Measurements from ENCODE around the gene CAPZA2.
"Not testable (repeated sequence)": the region's sequence is repeated elsewhere in the genome, so short reads cannot be mapped to it uniquely, and the experiment has no call there.

CAPZA2 gene

GRCh38 chr7:116862234-116862950 lies at the start of gene CAPZA2:
Gene CAPZA2, plus strand, starts transcription at chr7:116862587. Its CDS starts 25 bp downstream, at chr7:116862612.
- Histone ChIP-seq H3K4me1 (ENCODE audit: control insufficient read depth in 1 of 2, insufficient read depth in 2 of 2, low read length in 2 of 2) (peaks cover 12 to 18% of the 10 kb centered on the region in 2 donors), H3K9ac (ENCODE audit: low read depth in 1 of 2, low read length in 2 of 2) (peak within 1 kb of the TSS; percentile 93), H3K27ac (ENCODE audit: low read depth, low read length) (peak within 1 kb of the TSS; percentile 98), H3K9me3 (ENCODE audit: control insufficient read depth in 1 of 2, low read length in 2 of 2) (no peaks in the 10 kb centered on the region), H3K27me3 (ENCODE audit: control insufficient read depth in 1 of 2, insufficient read depth in 2 of 2, low read length in 2 of 2) (no peaks in the 10 kb centered on the region), H3K4me3 (ENCODE audit: low read depth in 1 of 2, low read length in 2 of 2) (peak within 1 kb of the TSS; percentile 76 to 92), H3K36me3 (ENCODE audit: control insufficient read depth in 1 of 2, insufficient read depth in 2 of 2, low read length in 2 of 2) (no peaks in the 10 kb centered on the region)

DNA sequence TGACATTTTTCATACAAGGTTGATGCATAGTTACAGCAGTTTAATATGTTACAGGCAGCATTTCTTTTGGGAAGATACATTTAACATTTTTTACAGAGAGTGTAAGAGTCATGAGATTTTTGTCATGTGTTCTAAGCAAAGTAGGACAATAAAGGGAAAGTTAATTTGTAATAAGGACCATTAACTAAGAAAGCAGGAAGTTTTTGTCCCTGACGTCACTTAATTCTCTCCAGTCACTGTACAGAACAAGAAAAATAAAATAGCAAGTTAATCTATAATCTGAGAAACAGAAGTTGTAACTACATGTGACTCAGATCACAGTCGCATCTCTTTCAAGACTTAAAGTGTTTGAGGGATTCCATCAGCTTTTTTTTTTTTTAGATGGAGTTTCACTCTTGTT lies 49.5 kb upstream of the CAPZA2 start:
- no peaks in the 10 kb centered on the region for H3K27me3 ChIP-seq (ENCODE audit: control insufficient read depth in 1 of 2, insufficient read depth in 2 of 2, low read length in 2 of 2)
- no peaks in the 10 kb centered on the region for H3K9me3 ChIP-seq (ENCODE audit: control insufficient read depth in 1 of 2, low read length in 2 of 2)
- H3K4me3 ChIP-seq (ENCODE audit: low read depth in 1 of 2, low read length in 2 of 2), result no peak overlapping the region
- no peak overlapping the region for H3K27ac ChIP-seq (ENCODE audit: low read depth, low read length)
- H3K9ac ChIP-seq (ENCODE audit: low read depth in 1 of 2, low read length in 2 of 2), result no peak overlapping the region
- H3K4me1 ChIP-seq (ENCODE audit: control insufficient read depth in 1 of 2, insufficient read depth in 2 of 2, low read length in 2 of 2), result peaks cover 12 to 32% of the 10 kb centered on the region in 2 donors
- H3K36me3 ChIP-seq (ENCODE audit: control insufficient read depth in 1 of 2, insufficient read depth in 2 of 2, low read length in 2 of 2), result no peaks in the 10 kb centered on the region

- not testable (repeated sequence) for H3K27ac ChIP-seq (ENCODE audit: low read depth, low read length)
Measured at GRCh38 chr7:116813371-116813770, 49.0 kb upstream of the CAPZA2 start.

GRCh38 chr7:116815041-116815440 lies 47.3 kb upstream of the CAPZA2 start:
- Histone ChIP-seq H3K9ac (ENCODE audit: low read depth in 1 of 2, low read length in 2 of 2) (no peak overlapping the region), H3K4me3 (ENCODE audit: low read depth in 1 of 2, low read length in 2 of 2) (no peak overlapping the region), H3K27ac (ENCODE audit: low read depth, low read length) (no peak overlapping the region), H3K4me1 (ENCODE audit: control insufficient read depth in 1 of 2, insufficient read depth in 2 of 2, low read length in 2 of 2) (peaks cover 4 to 19% of the 10 kb centered on the region in 2 donors), H3K9me3 (ENCODE audit: control insufficient read depth in 1 of 2, low read length in 2 of 2) (no peaks in the 10 kb centered on the region), H3K27me3 (ENCODE audit: control insufficient read depth in 1 of 2, insufficient read depth in 2 of 2, low read length in 2 of 2) (no peaks in the 10 kb centered on the region), H3K36me3 (ENCODE audit: control insufficient read depth in 1 of 2, insufficient read depth in 2 of 2, low read length in 2 of 2) (no peaks in the 10 kb centered on the region)

More at GRCh38 chr7:116813371-116813770, 49.0 kb upstream of the CAPZA2 start:
- not testable (repeated sequence) for H3K27me3 ChIP-seq (ENCODE audit: control insufficient read depth in 1 of 2, insufficient read depth in 2 of 2, low read length in 2 of 2); H3K4me3 ChIP-seq (ENCODE audit: low read depth in 1 of 2, low read length in 2 of 2); H3K36me3 ChIP-seq (ENCODE audit: control insufficient read depth in 1 of 2, insufficient read depth in 2 of 2, low read length in 2 of 2); H3K9me3 ChIP-seq (ENCODE audit: control insufficient read depth in 1 of 2, low read length in 2 of 2); H3K9ac ChIP-seq (ENCODE audit: low read depth in 1 of 2, low read length in 2 of 2)
- peaks cover 11 to 30% of the 10 kb centered on the region in 2 donors for H3K4me1 ChIP-seq (ENCODE audit: control insufficient read depth in 1 of 2, insufficient read depth in 2 of 2, low read length in 2 of 2)

GRCh38 chr7:116820149-116820548 lies 42.2 kb upstream of the CAPZA2 start:
- no peak overlapping the region for H3K4me3 ChIP-seq (ENCODE audit: low read depth in 1 of 2, low read length in 2 of 2)
- H3K4me1 ChIP-seq (ENCODE audit: control insufficient read depth in 1 of 2, insufficient read depth in 2 of 2, low read length in 2 of 2), result no peaks in the 10 kb centered on the region
- no peak overlapping the region for H3K27ac ChIP-seq (ENCODE audit: low read depth, low read length)
- H3K36me3 ChIP-seq (ENCODE audit: control insufficient read depth in 1 of 2, insufficient read depth in 2 of 2, low read length in 2 of 2), result no peaks in the 10 kb centered on the region
- H3K9ac ChIP-seq (ENCODE audit: low read depth in 1 of 2, low read length in 2 of 2), result no peak overlapping the region
- H3K27me3 ChIP-seq (ENCODE audit: control insufficient read depth in 1 of 2, insufficient read depth in 2 of 2, low read length in 2 of 2), result no peaks in the 10 kb centered on the region
- no peaks in the 10 kb centered on the region for H3K9me3 ChIP-seq (ENCODE audit: control insufficient read depth in 1 of 2, low read length in 2 of 2)

GRCh38 chr7:116821647-116822046 lies 40.7 kb upstream of the CAPZA2 start:
- H3K4me1 ChIP-seq (ENCODE audit: control insufficient read depth in 1 of 2, insufficient read depth in 2 of 2, low read length in 2 of 2); H3K27me3 ChIP-seq (ENCODE audit: control insufficient read depth in 1 of 2, insufficient read depth in 2 of 2, low read length in 2 of 2); H3K27ac ChIP-seq (ENCODE audit: low read depth, low read length); H3K9ac ChIP-seq (ENCODE audit: low read depth in 1 of 2, low read length in 2 of 2); H3K36me3 ChIP-seq (ENCODE audit: control insufficient read depth in 1 of 2, insufficient read depth in 2 of 2, low read length in 2 of 2); H3K4me3 ChIP-seq (ENCODE audit: low read depth in 1 of 2, low read length in 2 of 2); H3K9me3 ChIP-seq (ENCODE audit: control insufficient read depth in 1 of 2, low read length in 2 of 2): not testable (repeated sequence)

DNA sequence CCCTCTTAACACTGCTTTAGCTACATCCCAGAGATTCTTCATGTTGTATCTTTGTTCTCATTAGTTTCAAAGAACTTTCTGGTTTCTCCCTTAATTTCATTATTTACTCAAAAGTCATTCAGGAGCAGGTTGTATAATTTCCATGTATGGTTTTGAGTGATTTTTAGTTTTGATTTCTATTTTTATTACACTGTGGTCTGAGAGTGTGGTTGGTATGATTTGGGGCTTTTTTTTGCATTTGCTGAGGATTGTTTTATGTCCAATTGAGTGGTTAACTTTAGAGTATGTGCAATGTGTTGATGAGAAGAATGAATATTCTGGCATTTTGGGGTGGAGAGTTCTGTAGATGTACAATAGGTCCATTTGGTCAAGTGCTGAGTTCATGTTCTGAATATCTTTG lies 37.9 kb upstream of the CAPZA2 start:
- Histone ChIP-seq H3K36me3 (ENCODE audit: control insufficient read depth in 1 of 2, insufficient read depth in 2 of 2, low read length in 2 of 2) (no peaks in the 10 kb centered on the region), H3K27ac (ENCODE audit: low read depth, low read length) (no peak overlapping the region), H3K9me3 (ENCODE audit: control insufficient read depth in 1 of 2, low read length in 2 of 2) (no peaks in the 10 kb centered on the region), H3K27me3 (ENCODE audit: control insufficient read depth in 1 of 2, insufficient read depth in 2 of 2, low read length in 2 of 2) (no peaks in the 10 kb centered on the region), H3K9ac (ENCODE audit: low read depth in 1 of 2, low read length in 2 of 2) (no peak overlapping the region), H3K4me3 (ENCODE audit: low read depth in 1 of 2, low read length in 2 of 2) (no peak overlapping the region), H3K4me1 (ENCODE audit: control insufficient read depth in 1 of 2, insufficient read depth in 2 of 2, low read length in 2 of 2) (peaks cover 0 to 5% of the 10 kb centered on the region in 2 donors)

GRCh38 chr7:116828281-116828680 lies 34.1 kb upstream of the CAPZA2 start:
- Histone ChIP-seq H3K4me3 (ENCODE audit: low read depth in 1 of 2, low read length in 2 of 2) (no peak overlapping the region), H3K36me3 (ENCODE audit: control insufficient read depth in 1 of 2, insufficient read depth in 2 of 2, low read length in 2 of 2) (no peaks in the 10 kb centered on the region), H3K4me1 (ENCODE audit: control insufficient read depth in 1 of 2, insufficient read depth in 2 of 2, low read length in 2 of 2) (peaks cover 0 to 8% of the 10 kb centered on the region in 2 donors), H3K27ac (ENCODE audit: low read depth, low read length) (no peak overlapping the region), H3K9me3 (ENCODE audit: control insufficient read depth in 1 of 2, low read length in 2 of 2) (no peaks in the 10 kb centered on the region), H3K27me3 (ENCODE audit: control insufficient read depth in 1 of 2, insufficient read depth in 2 of 2, low read length in 2 of 2) (no peaks in the 10 kb centered on the region), H3K9ac (ENCODE audit: low read depth in 1 of 2, low read length in 2 of 2) (no peak overlapping the region)

DNA sequence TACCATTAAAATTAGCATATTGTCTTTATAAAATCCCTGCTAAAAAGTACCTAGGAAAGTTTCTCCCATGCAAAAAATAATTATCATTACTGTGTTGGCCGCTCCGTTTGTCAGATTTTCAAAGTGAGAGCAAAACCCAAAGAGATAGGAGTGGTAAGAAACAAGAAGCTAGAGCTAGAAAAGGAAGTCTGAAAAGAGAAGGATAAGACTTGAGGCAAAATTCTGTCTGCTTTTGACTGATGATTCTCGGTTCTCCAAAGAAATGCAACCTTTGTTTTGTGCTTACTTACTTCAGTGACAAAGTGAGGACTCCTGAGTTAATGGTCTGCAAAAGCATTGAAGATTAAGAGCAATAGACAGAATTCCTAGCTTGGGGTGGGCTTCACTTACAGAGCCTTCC lies 33.3 kb upstream of the CAPZA2 start:
- Histone ChIP-seq H3K9me3 (ENCODE audit: control insufficient read depth in 1 of 2, low read length in 2 of 2) (no peaks in the 10 kb centered on the region), H3K4me1 (ENCODE audit: control insufficient read depth in 1 of 2, insufficient read depth in 2 of 2, low read length in 2 of 2) (peaks cover 0 to 8% of the 10 kb centered on the region in 2 donors), H3K27ac (ENCODE audit: low read depth, low read length) (no peak overlapping the region), H3K27me3 (ENCODE audit: control insufficient read depth in 1 of 2, insufficient read depth in 2 of 2, low read length in 2 of 2) (no peaks in the 10 kb centered on the region), H3K36me3 (ENCODE audit: control insufficient read depth in 1 of 2, insufficient read depth in 2 of 2, low read length in 2 of 2) (no peaks in the 10 kb centered on the region), H3K4me3 (ENCODE audit: low read depth in 1 of 2, low read length in 2 of 2) (no peak overlapping the region), H3K9ac (ENCODE audit: low read depth in 1 of 2, low read length in 2 of 2) (no peak overlapping the region)

DNA sequence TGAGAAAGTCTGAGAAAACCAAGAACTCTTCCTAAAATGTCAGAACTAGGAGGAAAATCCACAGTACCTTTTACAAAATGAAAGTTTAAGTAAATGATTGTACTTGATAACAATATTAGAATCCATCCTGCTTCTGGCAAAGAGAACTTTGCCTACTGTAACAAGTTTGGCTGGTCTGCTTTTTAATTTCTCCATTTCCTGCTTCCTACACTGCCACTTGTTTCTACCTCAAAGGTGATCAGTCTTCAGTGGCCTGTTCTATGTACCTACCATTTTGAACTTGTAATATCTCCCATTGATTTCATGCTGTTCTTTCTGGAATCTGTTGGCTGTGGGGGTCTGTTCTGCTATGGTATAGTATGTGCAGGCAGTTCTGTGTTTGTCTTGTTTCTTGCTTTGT lies 32.9 kb upstream of the CAPZA2 start:
- Histone ChIP-seq H3K9ac (ENCODE audit: low read depth in 1 of 2, low read length in 2 of 2) (no peak overlapping the region), H3K27me3 (ENCODE audit: control insufficient read depth in 1 of 2, insufficient read depth in 2 of 2, low read length in 2 of 2) (no peaks in the 10 kb centered on the region), H3K9me3 (ENCODE audit: control insufficient read depth in 1 of 2, low read length in 2 of 2) (no peaks in the 10 kb centered on the region), H3K4me1 (ENCODE audit: control insufficient read depth in 1 of 2, insufficient read depth in 2 of 2, low read length in 2 of 2) (peaks cover 0 to 8% of the 10 kb centered on the region in 2 donors), H3K36me3 (ENCODE audit: control insufficient read depth in 1 of 2, insufficient read depth in 2 of 2, low read length in 2 of 2) (no peaks in the 10 kb centered on the region), H3K27ac (ENCODE audit: low read depth, low read length) (no peak overlapping the region), H3K4me3 (ENCODE audit: low read depth in 1 of 2, low read length in 2 of 2) (no peak overlapping the region)
